HG02588 (cell line): Measurements from ENCODE around the gene CLCN6.

Source experiments
- ATAC-seq: cut with Tn5 transposase; IDR thresholded peaks from one replicate; pipeline ENCODE4 v1.9.1; 2021; ENCODE audit warnings: mild to moderate bottlenecking, moderate library complexity; ENCODE audit not compliant: unreplicated experiment

Gene CLCN6

DNA sequence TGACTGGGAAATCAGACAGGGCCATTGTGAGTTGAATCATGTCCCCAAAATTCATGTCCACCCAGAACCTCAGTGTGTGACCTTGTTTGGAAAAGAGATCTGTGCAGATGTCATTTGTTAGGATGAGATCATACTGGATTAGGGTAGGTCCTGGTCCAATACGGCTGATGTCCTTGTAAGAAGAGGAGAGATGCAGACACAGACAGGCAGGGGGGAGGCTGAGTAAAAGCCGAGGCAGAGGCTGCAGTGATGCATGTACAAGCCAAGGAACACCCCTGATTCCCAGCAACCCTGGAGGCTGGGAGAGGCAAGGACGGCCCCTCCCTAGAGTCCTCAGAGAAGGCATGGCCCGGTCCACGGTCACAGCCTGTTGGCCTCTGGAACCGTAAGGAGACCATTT lies 68.6 kb downstream of the CLCN6 start:
- ATAC-seq, result no peak

DNA sequence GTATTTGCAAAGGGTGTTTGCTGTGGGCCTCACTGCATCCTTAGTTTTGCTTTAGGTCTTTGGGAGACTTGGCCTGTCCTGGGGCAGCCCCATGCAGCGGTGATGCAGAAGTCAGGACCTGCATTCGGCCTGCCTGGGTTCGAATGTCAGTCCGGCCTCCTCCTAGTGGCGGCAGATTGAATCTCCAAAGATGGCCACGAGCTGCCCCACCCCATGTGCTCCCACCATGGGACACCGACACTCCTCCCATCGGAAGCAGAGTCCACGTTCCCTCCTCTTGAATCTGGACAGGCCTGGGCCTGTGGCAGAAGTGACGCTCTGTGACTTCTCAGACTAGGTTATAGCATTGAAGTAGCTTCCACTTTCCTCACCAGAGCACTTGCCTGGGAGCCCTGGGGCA lies 69.1 kb downstream of the CLCN6 start:
- ATAC-seq, result no peak

DNA sequence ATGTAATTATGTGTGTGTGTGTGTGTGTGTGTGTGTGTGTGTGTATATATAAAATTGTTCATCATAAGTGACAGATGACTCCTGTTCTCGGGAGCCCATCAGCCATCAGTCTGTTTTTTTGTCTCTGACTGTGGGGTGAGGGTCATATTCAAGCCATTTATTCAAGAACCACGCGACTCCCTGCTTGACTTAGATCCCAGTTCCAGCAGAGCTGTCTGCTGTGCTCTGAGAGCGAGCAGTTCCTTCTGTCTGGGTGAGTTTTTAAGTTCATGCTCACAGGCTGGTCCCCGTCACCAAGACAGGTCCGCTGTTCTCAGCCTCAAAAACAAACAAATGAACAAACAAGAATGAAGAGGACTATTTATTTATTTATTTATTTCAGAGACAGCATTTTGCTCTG lies 71.1 kb downstream of the CLCN6 start:
- ATAC-seq, result no peak

DNA sequence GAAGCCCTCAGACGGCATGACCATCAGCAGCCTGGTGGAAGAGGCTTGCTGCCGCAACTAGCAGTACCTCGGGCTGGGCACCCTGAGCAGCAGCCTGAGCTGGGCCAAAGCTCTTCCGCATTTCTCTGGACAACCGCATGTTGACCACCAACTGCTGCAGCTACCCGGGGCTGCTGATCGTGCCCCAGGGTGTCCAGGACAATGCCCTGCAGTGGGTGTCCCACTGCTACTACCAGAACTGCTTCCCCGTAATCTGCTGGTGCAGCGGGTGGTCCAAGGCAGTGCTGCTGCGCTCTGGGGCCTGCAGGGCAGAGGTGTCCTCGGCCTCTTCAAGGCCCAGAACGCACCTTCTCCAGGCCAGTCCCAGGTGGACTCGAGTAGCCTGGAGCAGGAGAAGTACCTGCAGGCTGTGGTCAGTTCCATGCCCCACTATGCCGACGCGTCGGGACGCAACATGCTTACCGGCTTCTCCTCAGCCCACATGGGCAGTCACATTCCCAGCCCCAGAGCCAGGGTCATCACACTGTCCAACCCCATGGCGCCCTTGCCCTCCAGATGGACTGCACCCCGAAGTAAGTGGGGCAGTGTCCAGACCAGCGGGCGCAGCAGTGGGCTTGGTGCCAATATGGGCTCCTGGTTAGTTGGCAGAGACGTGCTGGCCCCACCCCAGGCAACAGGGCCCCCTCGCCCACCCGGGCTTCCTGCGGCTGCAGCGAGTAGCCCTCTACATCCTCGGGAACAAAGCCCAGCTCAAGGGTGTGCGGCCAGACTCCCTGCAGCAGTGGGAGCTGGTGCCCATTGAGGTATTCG lies 72.3 kb downstream of the CLCN6 start:
- no peak for ATAC-seq

DNA sequence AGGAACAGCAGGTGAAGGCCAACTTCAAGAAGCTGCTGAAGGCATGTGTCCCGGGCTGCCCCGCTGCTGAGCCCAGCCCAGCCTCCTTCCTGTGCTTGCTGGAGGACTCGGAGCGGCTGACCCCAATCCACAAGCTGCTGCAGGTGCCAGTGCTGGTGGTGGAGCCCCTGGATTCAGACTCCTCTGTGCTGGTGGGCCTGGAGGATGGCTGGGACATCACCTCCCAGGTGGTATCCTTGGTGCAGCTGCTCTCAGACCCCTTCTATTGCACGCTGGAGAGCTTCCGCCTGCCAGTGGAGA lies 72.8 kb downstream of the CLCN6 start:
- no peak for ATAC-seq

DNA sequence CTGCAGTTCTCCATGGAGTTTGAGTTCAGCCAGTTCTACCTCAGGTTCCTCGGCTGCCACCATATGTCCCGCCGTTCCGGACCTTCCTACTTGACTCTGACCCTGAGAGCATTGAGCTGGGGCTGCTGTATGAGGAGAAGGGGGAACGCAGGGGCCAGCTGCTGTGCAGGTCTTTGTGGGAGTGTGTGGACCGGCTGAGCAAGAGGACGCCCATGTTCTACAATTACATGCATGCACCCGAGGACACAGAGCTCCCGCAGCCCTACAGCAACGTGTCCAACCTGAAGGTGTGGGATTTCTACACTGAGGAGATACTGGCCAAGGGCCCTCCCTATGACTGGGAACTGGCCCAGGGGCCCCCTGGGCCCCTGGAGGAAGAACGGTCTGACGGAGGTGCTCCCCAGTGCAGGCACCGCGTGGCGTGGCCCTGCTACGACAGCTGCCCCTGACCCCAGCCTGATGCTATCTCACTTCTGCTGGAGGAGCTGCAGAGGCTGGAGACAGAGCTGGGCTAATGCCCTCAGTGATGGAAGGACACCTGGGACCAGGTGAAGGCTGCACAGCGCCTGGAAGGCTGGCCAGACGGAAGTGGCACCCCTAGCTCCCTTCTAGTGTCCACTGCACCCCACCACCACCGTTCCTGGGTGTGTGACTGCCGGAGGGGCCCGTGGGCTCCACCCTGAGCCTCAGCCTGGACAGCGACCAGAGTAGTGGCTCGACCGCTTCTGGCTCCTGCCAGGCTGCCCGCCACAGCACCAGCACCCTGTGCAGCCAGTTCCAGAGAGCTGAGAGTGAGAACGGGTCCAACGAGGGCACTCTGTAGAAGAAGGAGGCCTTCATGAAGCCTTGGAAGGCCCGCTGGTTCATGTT lies 73.6 kb downstream of the CLCN6 start:
- ATAC-seq, result no peak

DNA sequence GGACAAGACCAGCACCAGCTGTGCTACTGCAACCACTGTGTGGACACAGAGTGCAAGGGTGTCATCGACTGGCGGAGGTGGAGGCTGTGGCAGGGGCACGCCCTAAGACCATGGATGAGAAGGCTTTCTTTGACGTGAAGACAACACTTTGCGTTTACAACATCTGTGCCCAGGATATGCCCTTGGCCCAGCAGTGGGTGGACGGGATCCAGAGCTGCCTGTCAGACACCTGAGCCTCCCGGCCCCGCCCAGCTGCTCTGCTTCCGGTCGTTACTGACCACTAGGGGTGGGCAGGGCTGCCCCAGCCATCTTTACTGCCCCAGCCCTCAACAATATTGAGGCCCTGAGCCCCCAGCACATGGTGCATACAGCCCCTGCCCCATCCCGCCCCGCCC lies 74.2 kb downstream of the CLCN6 start:
- no peak for ATAC-seq

DNA sequence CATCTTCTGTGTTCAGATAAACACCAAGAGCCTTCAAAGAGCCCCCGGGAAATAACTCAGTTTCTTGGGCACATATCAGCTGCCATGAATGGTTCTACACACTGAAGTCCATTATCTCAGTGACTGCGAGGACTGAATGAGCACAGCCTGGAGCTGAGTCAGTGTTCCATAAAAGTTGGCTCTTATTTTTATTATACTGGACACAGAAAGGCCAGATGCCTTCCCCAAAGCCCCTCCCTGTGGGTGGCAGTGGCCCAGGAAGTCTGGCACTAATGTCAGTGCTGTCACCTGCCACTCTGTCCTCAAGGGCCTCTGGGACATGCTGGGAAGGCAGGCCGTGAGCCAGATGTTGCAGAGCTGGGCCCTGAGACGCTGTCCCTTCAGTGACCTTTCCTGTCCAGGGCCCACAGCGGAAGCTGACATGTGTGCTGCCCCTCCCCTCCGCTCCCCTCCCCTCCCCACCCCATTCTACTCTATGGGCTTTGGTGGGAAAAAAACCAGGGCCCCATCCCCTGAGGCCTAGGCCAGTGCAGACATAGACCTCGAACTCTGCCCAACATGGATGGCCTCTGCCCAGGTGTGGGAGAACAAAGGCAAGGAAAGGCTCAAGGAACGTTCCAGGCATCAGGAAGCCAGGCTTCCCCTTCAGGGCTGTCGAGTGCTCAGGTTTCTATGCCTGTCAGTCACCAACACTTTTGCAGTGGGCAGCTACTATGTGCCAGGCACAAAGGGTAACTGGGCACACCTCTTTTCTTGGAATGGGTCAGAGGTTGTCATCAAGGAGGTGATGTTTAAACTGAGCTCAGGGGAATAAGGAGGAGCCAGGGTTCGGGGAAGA lies 75.1 kb downstream of the CLCN6 start:
- no peak for ATAC-seq

DNA sequence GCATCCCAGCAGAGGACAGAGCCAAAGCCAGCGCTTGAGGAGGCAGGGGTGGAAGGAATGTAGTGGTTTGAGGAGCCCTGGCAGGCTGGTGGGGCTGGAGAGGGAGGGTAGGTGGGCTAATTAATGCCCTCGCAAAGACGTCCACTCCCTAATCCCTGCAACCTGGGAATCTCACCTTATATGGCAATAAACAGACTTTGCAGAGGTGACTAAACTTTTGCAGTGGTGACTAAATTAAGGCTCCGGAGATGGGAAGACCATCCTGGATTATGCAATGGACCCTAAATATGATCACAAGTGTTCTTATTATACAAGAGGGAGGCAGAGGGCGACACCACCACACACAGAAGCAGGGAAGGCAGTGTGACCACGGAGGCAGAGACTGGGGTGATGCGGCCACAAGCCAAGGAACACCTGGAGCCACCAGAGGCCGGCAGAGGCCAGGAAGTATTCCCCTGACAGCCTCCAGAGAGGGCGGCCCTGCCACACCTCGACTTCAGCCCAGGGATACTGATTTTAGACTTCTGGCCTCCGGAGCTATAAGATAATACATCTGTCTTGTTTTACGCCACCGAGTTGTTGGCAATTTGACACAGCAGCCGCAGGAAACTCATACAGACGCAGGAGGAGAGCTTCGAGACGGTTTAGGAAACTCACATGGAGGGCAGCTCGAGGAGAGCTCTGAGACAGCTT lies 75.9 kb downstream of the CLCN6 start:
- no peak for ATAC-seq

DNA sequence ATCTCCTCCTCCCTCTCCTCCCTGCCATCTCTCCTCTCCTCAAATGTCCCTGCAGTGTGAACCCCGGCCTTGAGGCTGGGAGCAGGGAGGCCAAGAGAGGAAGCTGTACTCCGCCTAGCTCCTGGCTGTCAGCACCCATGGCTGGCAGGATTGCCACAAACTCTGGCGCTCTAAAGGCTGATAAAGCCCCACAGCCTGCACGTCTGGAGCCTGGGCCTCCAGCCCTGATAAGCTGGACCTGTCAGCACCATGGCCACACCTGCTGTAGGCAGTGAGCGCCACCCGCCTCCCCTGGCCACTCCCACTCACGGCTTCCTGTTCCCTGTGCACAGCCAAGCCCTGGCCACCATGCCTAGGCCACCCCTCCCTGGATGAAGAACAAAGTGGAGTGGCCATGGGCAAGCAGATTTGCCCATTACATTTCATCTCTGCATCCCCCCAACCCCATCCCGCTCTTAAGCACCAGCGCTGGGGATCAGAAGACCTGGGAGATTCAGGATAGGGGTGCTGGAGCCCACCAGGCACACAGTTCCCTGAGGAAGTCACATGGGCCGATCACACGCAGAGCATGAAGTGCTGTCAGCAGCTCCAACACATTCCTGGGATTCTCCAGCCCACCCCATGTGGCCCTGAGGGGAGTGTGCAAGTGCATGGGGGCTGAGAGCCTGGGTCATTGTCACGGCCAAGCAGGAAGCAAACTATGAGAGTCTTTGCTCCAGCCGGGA lies 77.0 kb downstream of the CLCN6 start:
- no peak for ATAC-seq

DNA sequence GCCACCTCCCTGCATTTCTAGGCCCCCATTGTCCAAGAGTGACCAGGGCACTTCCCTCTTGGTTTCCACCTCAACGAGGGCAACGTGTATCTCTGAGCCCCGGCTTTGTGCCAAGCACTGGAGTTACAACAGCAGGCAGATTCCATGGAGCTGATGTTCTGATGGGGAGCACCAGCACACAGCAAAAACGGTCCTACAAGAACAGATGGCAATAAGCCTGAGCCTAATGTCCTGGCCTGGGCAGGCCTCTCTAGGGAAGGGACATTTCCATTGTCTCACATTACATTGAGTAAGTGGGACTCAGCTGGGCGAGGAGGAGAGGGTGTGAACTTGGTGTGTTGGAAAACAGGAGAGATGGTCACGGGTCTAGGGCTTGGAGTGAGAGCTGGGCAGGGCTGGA lies 79.9 kb downstream of the CLCN6 start:
- ATAC-seq, result no peak

DNA sequence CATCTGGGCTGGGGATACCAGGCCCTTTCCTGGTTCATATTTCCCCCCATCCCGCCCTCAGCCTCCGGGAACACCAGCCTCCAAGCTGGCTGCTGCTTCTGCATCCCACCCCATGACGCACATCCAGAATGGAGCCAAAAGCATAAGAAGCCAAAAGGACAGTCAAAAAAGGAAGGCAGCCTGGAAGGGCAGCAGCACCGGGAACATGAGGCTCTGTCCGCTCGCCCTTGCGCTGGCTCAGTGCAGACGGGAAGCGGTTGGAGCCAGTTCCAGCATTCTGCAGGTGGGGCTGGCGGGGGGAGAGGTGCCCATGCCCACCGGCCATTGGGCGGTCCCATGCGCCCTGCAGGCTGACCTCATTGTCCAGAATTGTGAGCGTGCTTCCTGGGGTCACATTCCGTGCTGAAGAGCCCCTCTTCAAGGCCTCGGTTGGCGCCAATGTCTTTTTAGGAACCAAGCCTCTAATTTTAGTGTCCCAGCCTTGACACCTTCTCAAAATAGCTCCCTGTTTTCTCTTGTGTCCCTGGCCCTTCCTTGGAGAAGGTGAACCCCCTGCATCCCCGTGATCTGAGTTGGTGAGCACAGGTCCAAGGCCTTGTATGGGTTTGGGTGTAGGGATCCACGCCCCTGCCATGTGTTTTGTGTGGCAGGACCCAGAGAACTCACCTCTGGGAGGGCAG lies 81.1 kb downstream of the CLCN6 start:
- ATAC-seq, result no peak

DNA sequence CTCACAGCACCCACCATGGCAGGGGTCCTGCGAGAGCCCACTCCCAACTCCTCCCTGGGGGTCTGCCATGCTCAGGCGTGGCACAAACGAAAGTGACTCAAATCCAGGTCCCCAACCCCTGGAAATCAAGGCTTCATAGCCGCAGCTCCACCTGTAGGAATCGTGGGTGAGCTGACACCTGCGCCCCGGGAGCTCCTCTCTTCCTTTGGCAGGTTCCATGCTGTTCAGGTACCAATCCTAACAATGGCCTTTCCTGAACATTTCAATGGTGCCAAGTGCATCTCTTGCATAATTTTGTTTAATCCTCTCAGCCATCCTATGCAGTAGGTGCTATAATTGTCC lies 81.6 kb downstream of the CLCN6 start:
- ATAC-seq, result no peak

DNA sequence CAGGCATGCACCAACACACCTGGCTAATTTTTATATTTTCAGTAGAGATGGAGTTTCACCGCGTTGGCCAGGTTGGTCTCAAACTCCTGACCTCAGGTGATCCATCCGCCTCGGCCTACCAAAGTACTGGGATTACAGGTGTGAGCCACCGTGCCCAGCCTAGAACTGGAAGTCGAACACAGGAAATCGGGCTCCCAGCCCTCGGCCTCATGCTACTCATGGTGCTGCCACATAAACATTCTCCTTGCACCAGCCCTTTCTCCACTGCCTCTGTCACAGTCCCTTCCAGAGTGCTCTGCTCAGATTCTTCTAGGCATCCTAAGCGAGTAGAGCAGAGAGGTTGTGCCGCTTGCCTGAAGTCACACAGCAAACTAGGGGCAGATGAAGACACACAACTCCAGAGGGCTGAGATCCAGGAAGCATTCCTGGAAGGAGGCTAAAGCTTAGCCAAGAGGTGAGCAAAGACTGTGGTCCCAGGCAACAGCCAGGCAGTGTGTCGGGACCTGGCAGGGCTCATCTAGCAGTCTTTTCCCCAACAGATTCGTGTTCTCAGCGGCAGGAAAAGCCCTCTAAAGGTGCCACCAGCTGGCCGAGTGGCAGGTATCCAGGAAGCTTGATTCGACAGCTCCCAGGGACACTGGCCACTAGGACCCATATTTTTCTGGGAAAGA lies 82.3 kb downstream of the CLCN6 start:
- no peak for ATAC-seq

DNA sequence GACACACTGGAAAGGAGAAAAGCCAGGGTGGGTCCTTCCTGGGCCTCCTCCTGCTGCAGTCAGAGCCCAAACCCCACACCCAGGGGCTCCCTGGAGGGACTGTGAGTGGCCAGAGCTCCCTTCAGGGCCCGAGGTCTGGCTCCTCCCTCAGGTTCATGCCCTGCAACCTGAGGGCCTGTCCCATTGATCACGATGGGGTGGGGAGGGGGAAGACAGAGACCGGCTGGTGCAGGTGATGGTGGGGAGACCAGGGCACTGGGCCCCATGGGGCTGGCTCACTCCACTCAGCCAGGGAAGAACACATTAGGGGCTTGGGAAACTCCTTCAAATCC lies 82.9 kb downstream of the CLCN6 start:
- no peak for ATAC-seq

DNA sequence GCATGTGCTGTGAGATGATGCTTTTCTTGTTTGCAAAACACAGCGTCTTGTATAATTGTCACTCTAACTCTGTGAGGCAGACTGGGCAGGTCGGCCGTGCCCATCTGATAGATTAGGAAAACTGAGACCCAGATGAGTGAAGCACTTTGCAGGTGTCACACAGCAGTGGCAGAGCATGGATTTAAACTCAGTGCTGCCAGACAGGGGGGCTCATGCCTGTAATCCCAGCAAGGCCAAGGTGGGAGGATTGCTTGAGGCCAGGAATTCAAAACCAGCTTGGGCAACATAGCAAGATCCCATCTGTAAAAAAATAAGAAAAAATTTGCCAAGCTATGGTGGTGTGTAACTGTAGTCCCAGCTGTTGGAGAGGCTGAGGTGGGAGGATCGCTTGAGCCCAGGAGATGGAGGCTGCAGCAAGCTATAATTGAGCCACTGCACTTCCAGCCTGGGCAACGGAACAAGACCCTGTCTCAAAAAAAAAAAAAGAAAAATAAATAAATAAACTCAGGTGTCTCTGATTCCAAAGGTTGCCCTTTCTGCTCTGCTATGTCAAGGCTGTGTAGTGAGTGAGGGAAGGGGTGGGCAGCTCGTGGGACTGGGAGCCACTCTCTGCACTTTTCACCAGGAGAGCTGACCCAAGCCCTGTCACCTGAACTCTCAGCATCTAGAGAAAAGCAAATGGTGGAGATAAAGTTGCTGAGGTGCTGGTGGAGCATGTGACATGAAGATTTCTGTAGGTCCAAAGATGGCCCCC lies 85.6 kb downstream of the CLCN6 start:
- no peak for ATAC-seq
